ENCODE data around the gene WIZ.

Gene WIZ

GRCh38 chr19:15443838-15444237 is 5.9 kb downstream of the WIZ start:
- DNase-seq = no peak
- POLR2A ChIA-PET = no interaction called here
- no peaks in the 10 kb centered on the region for H3K27me3 ChIP-seq (replicated peaks in 2 of 5; ENCODE audit: control insufficient read depth in 4 of 5, insufficient read depth in 5 of 5, low read length in 4 of 5)
- no peak overlapping the region for H3K27ac ChIP-seq (ENCODE audit: insufficient read depth in 1 of 2, low read depth in 1 of 2, low read length in 2 of 2, poor library complexity in 1 of 2, severe bottlenecking in 2 of 2)
- peaks cover 0 to 15% (median 13%) of the 10 kb centered on the region in 4 experiments for H3K4me1 ChIP-seq (ENCODE audit: control extremely low read depth in 1 of 4, control insufficient read depth in 4 of 4, insufficient read depth in 4 of 4, low read length in 3 of 4)
- 94% methylated on average over 7 of the region's 10 CpGs for WGBS (ENCODE audit: insufficient coverage)
- no peak overlapping the region for H3K4me3 ChIP-seq (ENCODE audit: control insufficient read depth in 1 of 7, extremely low read depth in 1 of 7, insufficient read depth in 4 of 7, low read depth in 2 of 7, low read length in 6 of 7)
- peaks cover 0 to 3% (median 0%) of the 10 kb centered on the region in 4 experiments for H3K36me3 ChIP-seq (ENCODE audit: control insufficient read depth in 4 of 4, insufficient read depth in 4 of 4, low read length in 3 of 4)
- H3K9me3 ChIP-seq (ENCODE audit: control extremely low read depth in 1 of 5, control insufficient read depth in 4 of 5, insufficient read depth in 2 of 5, low read depth in 1 of 5, low read length in 4 of 5) = no peaks in the 10 kb centered on the region
- CTCF ChIA-PET = no interaction called here

DNA sequence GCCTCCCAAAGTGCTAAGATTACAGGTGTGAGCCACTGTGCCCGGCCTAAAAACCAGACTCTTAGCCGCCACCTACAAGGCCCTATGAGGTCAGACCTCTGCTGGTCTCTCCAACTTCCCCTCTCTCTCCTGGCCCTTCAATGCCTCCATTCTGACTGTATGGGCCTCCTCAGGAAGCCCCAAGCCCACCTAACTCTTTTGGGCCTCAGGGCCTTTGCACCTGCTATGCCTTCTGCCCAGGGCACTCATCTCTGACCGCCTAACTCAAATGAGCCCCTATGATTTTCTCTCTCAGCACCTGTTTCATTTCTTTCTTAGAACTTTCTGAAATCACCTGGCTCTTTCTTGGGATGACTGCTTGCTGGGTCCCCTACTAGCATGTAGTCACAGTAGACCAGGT is 6.4 kb downstream of the WIZ start:
- ChIA-PET POLR2A (no interaction called here), CTCF (no interaction called here)
- Histone ChIP-seq H3K9me3 (ENCODE audit: control extremely low read depth in 1 of 5, control insufficient read depth in 4 of 5, insufficient read depth in 2 of 5, low read depth in 1 of 5, low read length in 4 of 5) (no peaks in the 10 kb centered on the region), H3K4me3 (ENCODE audit: control insufficient read depth in 1 of 7, extremely low read depth in 1 of 7, insufficient read depth in 4 of 7, low read depth in 2 of 7, low read length in 6 of 7) (no peak overlapping the region), H3K27ac (ENCODE audit: insufficient read depth in 1 of 2, low read depth in 1 of 2, low read length in 2 of 2, poor library complexity in 1 of 2, severe bottlenecking in 2 of 2) (no peak overlapping the region), H3K27me3 (replicated peaks in 2 of 5; ENCODE audit: control insufficient read depth in 4 of 5, insufficient read depth in 5 of 5, low read length in 4 of 5) (no peaks in the 10 kb centered on the region), H3K4me1 (ENCODE audit: control extremely low read depth in 1 of 4, control insufficient read depth in 4 of 4, insufficient read depth in 4 of 4, low read length in 3 of 4) (peaks cover 0 to 10% (median 9%) of the 10 kb centered on the region in 4 experiments), H3K36me3 (ENCODE audit: control insufficient read depth in 4 of 4, insufficient read depth in 4 of 4, low read length in 3 of 4) (peaks cover 0 to 3% (median 0%) of the 10 kb centered on the region in 4 experiments)
- DNase-seq = no peak
- 94% methylated on average over 3 of the region's 3 CpGs for WGBS (ENCODE audit: insufficient coverage)

- no peak for DNase-seq
- 95% methylated on average over 10 of the region's 13 CpGs for WGBS (ENCODE audit: insufficient coverage)
- Histone ChIP-seq H3K36me3 (ENCODE audit: control insufficient read depth in 4 of 4, insufficient read depth in 4 of 4, low read length in 3 of 4) (peaks cover 0 to 3% (median 0%) of the 10 kb centered on the region in 4 experiments), H3K27me3 (replicated peaks in 2 of 5; ENCODE audit: control insufficient read depth in 4 of 5, insufficient read depth in 5 of 5, low read length in 4 of 5) (no peaks in the 10 kb centered on the region), H3K4me3 (ENCODE audit: control insufficient read depth in 1 of 7, extremely low read depth in 1 of 7, insufficient read depth in 4 of 7, low read depth in 2 of 7, low read length in 6 of 7) (no peak overlapping the region), H3K27ac (ENCODE audit: insufficient read depth in 1 of 2, low read depth in 1 of 2, low read length in 2 of 2, poor library complexity in 1 of 2, severe bottlenecking in 2 of 2) (no peak overlapping the region), H3K4me1 (ENCODE audit: control extremely low read depth in 1 of 4, control insufficient read depth in 4 of 4, insufficient read depth in 4 of 4, low read length in 3 of 4) (peaks cover 0 to 9% (median 8%) of the 10 kb centered on the region in 4 experiments), H3K9me3 (ENCODE audit: control extremely low read depth in 1 of 5, control insufficient read depth in 4 of 5, insufficient read depth in 2 of 5, low read depth in 1 of 5, low read length in 4 of 5) (no peaks in the 10 kb centered on the region)
- ChIA-PET POLR2A (no interaction called here), CTCF (interaction anchor here (1.0 to 2.0 kb wide), 2 partner anchors 23 to 25 kb away, joined by 3 to 7 read pairs; no protein-coding TSS in a partner anchor)
Observed at GRCh38 chr19:15442142-15442920, 7.4 kb downstream of the WIZ start.

- H3K27me3 ChIP-seq (replicated peaks in 2 of 5; ENCODE audit: control insufficient read depth in 4 of 5, insufficient read depth in 5 of 5, low read length in 4 of 5) = no peaks in the 10 kb centered on the region
- peaks cover 0 to 9% (median 8%) of the 10 kb centered on the region in 4 experiments for H3K4me1 ChIP-seq (ENCODE audit: control extremely low read depth in 1 of 4, control insufficient read depth in 4 of 4, insufficient read depth in 4 of 4, low read length in 3 of 4)
- no peak overlapping the region for H3K27ac ChIP-seq (ENCODE audit: insufficient read depth in 1 of 2, low read depth in 1 of 2, low read length in 2 of 2, poor library complexity in 1 of 2, severe bottlenecking in 2 of 2)
- CTCF ChIA-PET = interaction anchor here (2.0 kb wide), 1 partner anchor 22 kb away, joined by 7 read pairs; no protein-coding TSS in a partner anchor
- POLR2A ChIA-PET = no interaction called here
- DNase-seq = no peak
- 100% methylated on average over 2 of the region's 3 CpGs for WGBS (ENCODE audit: insufficient coverage)
- H3K9me3 ChIP-seq (ENCODE audit: control extremely low read depth in 1 of 5, control insufficient read depth in 4 of 5, insufficient read depth in 2 of 5, low read depth in 1 of 5, low read length in 4 of 5) = no peaks in the 10 kb centered on the region
- H3K36me3 ChIP-seq (ENCODE audit: control insufficient read depth in 4 of 4, insufficient read depth in 4 of 4, low read length in 3 of 4) = no peaks in the 10 kb centered on the region
- no peak overlapping the region for H3K4me3 ChIP-seq (ENCODE audit: control insufficient read depth in 1 of 7, extremely low read depth in 1 of 7, insufficient read depth in 4 of 7, low read depth in 2 of 7, low read length in 6 of 7)
Observed at GRCh38 chr19:15441317-15441716, 8.4 kb downstream of the WIZ start.

DNA sequence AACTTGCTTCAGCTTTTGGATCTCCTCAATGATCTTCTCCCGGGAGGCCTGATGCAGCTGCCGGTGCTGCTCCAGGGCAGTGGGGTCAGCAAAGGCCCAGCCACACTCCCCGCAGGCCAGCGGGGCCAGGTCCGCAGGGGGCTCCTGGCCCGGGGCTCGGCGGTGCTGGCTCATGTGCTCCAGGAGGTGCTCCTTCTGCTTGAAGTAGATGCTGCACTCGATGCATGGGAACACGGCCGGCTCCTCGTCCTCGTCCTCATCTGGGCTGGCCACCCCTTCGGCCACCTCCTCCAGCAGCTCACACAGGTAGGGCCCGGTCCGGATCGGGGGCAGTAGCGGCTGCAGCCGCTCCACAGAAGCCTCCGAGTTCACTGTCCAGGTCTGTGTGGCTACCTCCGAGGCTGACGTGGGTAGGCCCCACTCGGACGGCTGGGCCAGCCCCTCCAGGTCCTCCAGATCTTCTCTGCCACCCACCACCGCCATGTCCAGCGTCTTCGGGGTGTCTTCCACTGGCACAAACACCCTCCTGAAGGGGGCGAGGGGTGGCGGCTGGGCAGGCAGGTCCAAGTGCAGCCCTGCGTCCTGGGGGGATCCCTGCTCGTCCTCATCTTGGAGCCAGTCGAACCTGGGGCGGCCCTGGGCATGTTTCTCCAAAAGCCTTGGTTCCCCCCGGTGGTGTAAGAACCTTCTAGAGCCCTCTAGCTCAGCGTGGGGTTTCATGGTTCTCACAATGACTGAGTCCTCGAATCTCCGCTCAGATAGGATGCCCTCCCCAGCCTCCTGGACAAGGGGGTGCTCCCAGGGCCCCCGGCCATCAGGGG is 9.7 kb downstream of the WIZ start:
- no peak overlapping the region for H3K27ac ChIP-seq (ENCODE audit: insufficient read depth in 1 of 2, low read depth in 1 of 2, low read length in 2 of 2, poor library complexity in 1 of 2, severe bottlenecking in 2 of 2)
- DNase-seq = no peak
- WGBS (ENCODE audit: insufficient coverage) = 97% methylated on average over 38 of the region's 38 CpGs
- H3K9me3 ChIP-seq (ENCODE audit: control extremely low read depth in 1 of 5, control insufficient read depth in 4 of 5, insufficient read depth in 2 of 5, low read depth in 1 of 5, low read length in 4 of 5) = no peaks in the 10 kb centered on the region
- H3K36me3 ChIP-seq (ENCODE audit: control insufficient read depth in 4 of 4, insufficient read depth in 4 of 4, low read length in 3 of 4) = no peaks in the 10 kb centered on the region
- H3K4me3 ChIP-seq (ENCODE audit: control insufficient read depth in 1 of 7, extremely low read depth in 1 of 7, insufficient read depth in 4 of 7, low read depth in 2 of 7, low read length in 6 of 7) = no peak overlapping the region
- POLR2A ChIA-PET = interaction anchor here (1.2 kb wide), 1 partner anchor 24 kb away, joined by 3 read pairs; no protein-coding TSS in a partner anchor
- peaks cover 0 to 9% (median 8%) of the 10 kb centered on the region in 4 experiments for H3K4me1 ChIP-seq (ENCODE audit: control extremely low read depth in 1 of 4, control insufficient read depth in 4 of 4, insufficient read depth in 4 of 4, low read length in 3 of 4)
- no peaks in the 10 kb centered on the region for H3K27me3 ChIP-seq (replicated peaks in 2 of 5; ENCODE audit: control insufficient read depth in 4 of 5, insufficient read depth in 5 of 5, low read length in 4 of 5)
- CTCF ChIA-PET = interaction anchor here (2.1 kb wide), 1 partner anchor 19 kb away, joined by 8 read pairs; no protein-coding TSS in a partner anchor

GRCh38 chr19:15439078-15439799 is 10.5 kb downstream of the WIZ start:
- 52% methylated on average over 20 of the region's 25 CpGs for WGBS (ENCODE audit: insufficient coverage)
- peak in 2 of 3 donors; percentile 45 to 47 for DNase-seq
- Histone ChIP-seq H3K9me3 (ENCODE audit: control extremely low read depth in 1 of 5, control insufficient read depth in 4 of 5, insufficient read depth in 2 of 5, low read depth in 1 of 5, low read length in 4 of 5) (no peaks in the 10 kb centered on the region), H3K4me3 (ENCODE audit: control insufficient read depth in 1 of 7, extremely low read depth in 1 of 7, insufficient read depth in 4 of 7, low read depth in 2 of 7, low read length in 6 of 7) (no peak overlapping the region), H3K4me1 (ENCODE audit: control extremely low read depth in 1 of 4, control insufficient read depth in 4 of 4, insufficient read depth in 4 of 4, low read length in 3 of 4) (peaks cover 0 to 9% (median 8%) of the 10 kb centered on the region in 4 experiments), H3K27me3 (replicated peaks in 2 of 5; ENCODE audit: control insufficient read depth in 4 of 5, insufficient read depth in 5 of 5, low read length in 4 of 5) (no peaks in the 10 kb centered on the region), H3K36me3 (ENCODE audit: control insufficient read depth in 4 of 4, insufficient read depth in 4 of 4, low read length in 3 of 4) (no peaks in the 10 kb centered on the region), H3K27ac (ENCODE audit: insufficient read depth in 1 of 2, low read depth in 1 of 2, low read length in 2 of 2, poor library complexity in 1 of 2, severe bottlenecking in 2 of 2) (no peak overlapping the region)
- POLR2A ChIA-PET = interaction anchor here (1.2 kb wide), 1 partner anchor 24 kb away, joined by 3 read pairs; no protein-coding TSS in a partner anchor
- CTCF ChIA-PET = interaction anchor here (2.1 kb wide), 1 partner anchor 19 kb away, joined by 8 read pairs; no protein-coding TSS in a partner anchor

Measured in common myeloid progenitor, CD34-positive (primary cell).